Endothelial cell of umbilical vein (primary cell): Measurements from ENCODE around the gene KRTAP10-6. TPM values are rescaled to one million over a fixed set of nuclear protein-coding genes. Genes with fewer than 3 reads are reported as not detected.

Experiments used
- BruUV-seq: library from RNA; stranded (reverse); fragments of 400-500 nt; replicated peaks from 2 replicates; lab custom pipeline; 2021; lab: Mats Ljungman, UMichigan
- CTCF ChIA-PET: fragments of 300-600, 350-600 bp; sonication (Branson Sonifier 250); formaldehyde crosslinking; loops from one replicate; lab custom pipeline; 2021; ENCODE audit warnings: antibody characterized with exemption, inconsistent platforms; lab: Charles Lee
- POLR2A ChIA-PET: fragments of 300-600, 350-600 bp; sonication (Branson Sonifier 250); formaldehyde crosslinking; loops from one replicate; lab custom pipeline; 2021; ENCODE audit warnings: antibody characterized with exemption, inconsistent platforms; lab: Charles Lee
- DNase-seq: peaks from one replicate; pipeline ENCODE4 v3.0.0-alpha.2; 2011; ENCODE audit warnings: low read depth, low spot score
- FAIRE-seq: peaks from 2 replicates; lab custom pipeline; 2011; peaks lifted over from hg19 to GRCh38; lab: Jason Lieb, UNC
- H2AFZ ChIP-seq: 2 replicates; pipeline ENCODE4 v1.6.0; 2012; ENCODE audit warnings: low read depth, low read length, control low read depth, inconsistent platforms
- H3K27ac ChIP-seq: 2 replicates; pipeline ENCODE4 v1.5.1; 2011; ENCODE audit warnings: low read depth, mild to moderate bottlenecking, control low read depth, low read length, moderate library complexity; ENCODE audit not compliant: insufficient read depth
- H3K27me3 ChIP-seq, 2 experiments: 2 replicates each; pipeline versions ENCODE4 v1.6.0 to v1.6.1; 2011; ENCODE audit warnings: low read length in 2 of 2, mixed read lengths in 1 of 2; ENCODE audit not compliant: control insufficient read depth in 2 of 2, insufficient read depth in 2 of 2
- H3K36me3 ChIP-seq, 2 experiments: 2 replicates in 1 of 2; 3 replicates in 1 of 2; pipeline ENCODE4 v1.5.1; 2011; ENCODE audit warnings: low read length in 2 of 2, mild to moderate bottlenecking in 1 of 2, moderate library complexity in 1 of 2; ENCODE audit not compliant: control insufficient read depth in 2 of 2, insufficient read depth in 2 of 2; ENCODE audit errors: extremely low read depth in 1 of 2
- H3K4me1 ChIP-seq: 3 replicates; pipeline ENCODE4 v1.5.1; 2011; ENCODE audit warnings: mild to moderate bottlenecking, low read length; ENCODE audit not compliant: control insufficient read depth, insufficient read depth; ENCODE audit errors: extremely low read depth
- H3K4me2 ChIP-seq: 2 replicates; pipeline ENCODE4 v1.6.1; 2011; ENCODE audit warnings: low read length, control low read depth, mixed read lengths; ENCODE audit not compliant: insufficient read depth
- H3K4me3 ChIP-seq, 3 experiments: fragments of 200-600 bp in 1 of 3; sonication (generic), shearing (Covaris generic) in 1 of 3; replicated peaks in 1 of 3; 2 replicates each; pipeline ENCODE4 v1.5.1; 2011 to 2016; ENCODE audit warnings: control low read depth in 3 of 3, low read length in 3 of 3, mild to moderate bottlenecking in 2 of 3, inconsistent platforms in 1 of 3, low read depth in 1 of 3, moderate library complexity in 1 of 3; ENCODE audit not compliant: insufficient read depth in 1 of 3
- H3K79me2 ChIP-seq: 2 replicates; pipeline ENCODE4 v1.6.0; 2012; ENCODE audit warnings: low read length, inconsistent platforms; ENCODE audit not compliant: control insufficient read depth, insufficient read depth
- H3K9ac ChIP-seq: replicated peaks from 2 replicates; pipeline ENCODE3; 2011; ENCODE audit warnings: low read length, control low read depth; ENCODE audit not compliant: insufficient read depth; ENCODE audit errors: extremely low read depth
- H3K9me1 ChIP-seq: replicated peaks from 3 replicates; pipeline ENCODE4 v1.6.0; 2011; ENCODE audit warnings: mild to moderate bottlenecking, low read length; ENCODE audit not compliant: control insufficient read depth, insufficient read depth; ENCODE audit errors: extremely low read depth
- H3K9me3 ChIP-seq: replicated peaks from 2 replicates; pipeline ENCODE4 v1.5.1; 2012; ENCODE audit warnings: low read length, inconsistent platforms; ENCODE audit not compliant: control insufficient read depth, insufficient read depth
- H4K20me1 ChIP-seq: replicated peaks from 2 replicates; pipeline ENCODE3; 2011; ENCODE audit warnings: mild to moderate bottlenecking, low read length; ENCODE audit not compliant: control insufficient read depth, insufficient read depth; ENCODE audit errors: extremely low read depth
- EZH2 ChIP-seq: IDR thresholded peaks from 2 replicates; pipeline ENCODE4 v1.6.1; 2012; ENCODE audit warnings: borderline replicate concordance, low read depth, mild to moderate bottlenecking, moderate library complexity, low read length, inconsistent platforms; ENCODE audit not compliant: severe bottlenecking
- GATA2 ChIP-seq: IDR thresholded peaks from 2 replicates; pipeline ENCODE4 v1.7.0; 2011; ENCODE audit warnings: low read depth, mild to moderate bottlenecking, moderate library complexity, mixed read lengths, low read length; ENCODE audit not compliant: insufficient read length, insufficient read depth
- JUN ChIP-seq: IDR thresholded peaks from 2 replicates; pipeline ENCODE4 v1.6.1; 2011; ENCODE audit warnings: borderline replicate concordance, low read depth; ENCODE audit not compliant: insufficient read length, insufficient read depth
- MYC ChIP-seq: IDR thresholded peaks from one replicate; pipeline ENCODE4 v1.6.1; 2011; ENCODE audit warnings: mild to moderate bottlenecking, low read depth, low read length
- POLR2A ChIP-seq: IDR thresholded peaks from 2 replicates; pipeline ENCODE4 v1.6.1; 2012; ENCODE audit warnings: low read depth, mild to moderate bottlenecking, control low read depth, low read length
- dilution Hi-C: fragments of 300-500 bp; cut with MboI; formaldehyde crosslinking; loops from one replicate; pipeline ENCODE4 v1.15.0; 2019; ENCODE audit warnings: low sequenced_read_pairs; ENCODE audit not compliant: extremely low pct_ligation_motif_present
- intact Hi-C: fragments of 100-400 bp; cut with micrococcal nuclease; formaldehyde crosslinking; loops from one replicate; pipeline ENCODE4 v1.10.0; 2022
- polyA plus RNA-seq, 4 experiments: library from polyadenylated mRNA; depleted of rRNA in 3 of 4; stranded (reverse) in 3 of 4; unstranded in 1 of 4; fragments of >200 nt; gene quantifications; 2 replicates each; pipeline versions ENCODE4 v1.2.1 to v1.2.3, GENCODE V29; 2011 to 2012; ENCODE audit warnings: missing spikeins in 1 of 4
- total RNA-seq: library from RNA; stranded (reverse); gene quantifications from 2 replicates; pipeline ENCODE4 v1.2.3, GENCODE V29; 2021
- TF ChIP-seq, protein P1 (sequence below), 2 donors: IDR thresholded peaks; 1 replicate in 1 of 2; 2 replicates in 1 of 2; pipeline ENCODE4 v1.5.1; 2011; ENCODE audit warnings: low read length in 2 of 2, mild to moderate bottlenecking in 2 of 2, moderate library complexity in 2 of 2, control low read depth in 1 of 2, inconsistent platforms in 1 of 2, low read depth in 1 of 2; ENCODE audit not compliant: insufficient read depth in 1 of 2; ENCODE audit errors: extremely low read depth in 1 of 2

Gene KRTAP10-6
- total and polyA plus RNA-seq, 2 donors (not counting 3 experiments of a cell fraction or from before 2014, with no cell fraction given) = not detected

DNA sequence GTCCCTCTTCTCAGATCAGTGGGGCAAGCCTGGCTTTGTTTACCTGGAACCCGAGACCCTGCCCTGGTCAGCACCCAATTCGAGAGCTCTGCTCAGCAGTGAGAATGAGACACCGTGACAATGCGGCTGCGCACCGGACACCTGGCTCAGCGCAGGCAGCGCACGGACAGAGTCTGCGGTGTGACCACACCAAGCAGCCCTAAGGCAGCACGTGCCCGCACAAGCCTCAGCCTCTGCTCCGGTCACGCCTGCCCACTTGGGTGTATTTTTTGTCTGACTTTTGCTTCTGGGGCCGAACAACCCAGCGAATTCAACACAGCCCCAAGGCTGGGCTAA is 24.3 kb upstream of the KRTAP10-6 start:
- POLR2A ChIA-PET = no interaction called here
- H3K4me2 ChIP-seq = no peak overlapping the region
- no peak overlapping the region for H3K4me3 ChIP-seq
- intact Hi-C loops = no loop called here
- TF ChIP-seq GATA2 (no peak), POLR2A (no peak), EZH2 (no peak), MYC (no peak), JUN (no peak)
- H3K9me1 ChIP-seq = no peaks in the 10 kb centered on the region
- CTCF ChIA-PET = no interaction called here
- no peaks in the 10 kb centered on the region for H3K36me3 ChIP-seq
- H3K9me3 ChIP-seq = peaks cover 4% of the 10 kb centered on the region
- FAIRE-seq (no peak), DNase-seq (no peak)
- BruUV-seq = no TSS peak
- no peak overlapping the region for H3K9ac ChIP-seq
- dilution Hi-C loops = no loop called here
- no peak overlapping the region for H2AFZ ChIP-seq
- no peaks in the 10 kb centered on the region for H4K20me1 ChIP-seq
- H3K79me2 ChIP-seq = no peaks in the 10 kb centered on the region
- H3K27ac ChIP-seq = no peak overlapping the region
- H3K4me1 ChIP-seq = no peaks in the 10 kb centered on the region
- no peaks in the 10 kb centered on the region for H3K27me3 ChIP-seq

DNA sequence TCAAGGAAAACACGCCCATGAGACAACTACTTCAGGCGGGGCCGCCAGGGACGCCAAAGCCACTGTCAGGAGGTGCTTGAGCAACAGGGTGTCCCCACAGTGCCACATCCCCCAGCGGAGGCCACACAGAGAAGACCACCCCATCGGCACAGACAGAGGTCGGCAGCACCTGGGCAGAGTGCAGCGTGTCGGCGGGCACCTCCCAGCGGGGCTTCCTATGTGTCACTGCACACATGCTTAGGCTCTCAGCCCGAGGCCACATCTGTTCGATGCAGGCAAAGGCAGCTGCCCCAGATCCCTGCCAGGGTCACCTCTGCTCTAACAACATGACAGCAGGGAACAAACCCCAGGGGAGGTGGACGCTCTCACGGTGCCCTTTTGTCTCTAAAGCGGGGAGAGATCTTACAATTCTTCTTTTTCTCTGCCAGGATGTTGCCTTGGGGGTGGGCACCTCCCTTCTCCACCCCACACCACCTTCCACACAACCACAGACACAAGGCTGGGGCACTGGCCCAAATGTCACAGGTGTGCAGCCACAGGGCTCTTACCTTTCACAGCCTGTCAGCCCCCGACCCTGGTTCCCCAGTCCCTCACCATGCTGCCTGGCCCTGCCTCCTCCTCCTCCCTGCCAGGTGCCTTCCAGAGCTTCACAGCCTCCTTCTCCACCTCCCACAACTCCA is 23.7 kb upstream of the KRTAP10-6 start:
- no TSS peak for BruUV-seq
- dilution Hi-C loops (no loop called here), intact Hi-C loops (no loop called here)
- ChIA-PET POLR2A (no interaction called here), CTCF (no interaction called here)
- H3K9ac ChIP-seq = no peak overlapping the region
- H3K9me1 ChIP-seq = no peaks in the 10 kb centered on the region
- DNase-seq (no peak), FAIRE-seq (no peak)
- H3K27ac ChIP-seq = no peak overlapping the region
- H2AFZ ChIP-seq = no peak overlapping the region
- no peaks in the 10 kb centered on the region for H3K36me3 ChIP-seq
- no peaks in the 10 kb centered on the region for H4K20me1 ChIP-seq
- H3K27me3 ChIP-seq = no peaks in the 10 kb centered on the region
- H3K4me3 ChIP-seq = no peak overlapping the region
- peaks cover 5% of the 10 kb centered on the region for H3K9me3 ChIP-seq
- no peak overlapping the region for H3K4me2 ChIP-seq
- TF ChIP-seq EZH2 (no peak), MYC (no peak), POLR2A (no peak)
- TF ChIP-seq, protein P1, sequence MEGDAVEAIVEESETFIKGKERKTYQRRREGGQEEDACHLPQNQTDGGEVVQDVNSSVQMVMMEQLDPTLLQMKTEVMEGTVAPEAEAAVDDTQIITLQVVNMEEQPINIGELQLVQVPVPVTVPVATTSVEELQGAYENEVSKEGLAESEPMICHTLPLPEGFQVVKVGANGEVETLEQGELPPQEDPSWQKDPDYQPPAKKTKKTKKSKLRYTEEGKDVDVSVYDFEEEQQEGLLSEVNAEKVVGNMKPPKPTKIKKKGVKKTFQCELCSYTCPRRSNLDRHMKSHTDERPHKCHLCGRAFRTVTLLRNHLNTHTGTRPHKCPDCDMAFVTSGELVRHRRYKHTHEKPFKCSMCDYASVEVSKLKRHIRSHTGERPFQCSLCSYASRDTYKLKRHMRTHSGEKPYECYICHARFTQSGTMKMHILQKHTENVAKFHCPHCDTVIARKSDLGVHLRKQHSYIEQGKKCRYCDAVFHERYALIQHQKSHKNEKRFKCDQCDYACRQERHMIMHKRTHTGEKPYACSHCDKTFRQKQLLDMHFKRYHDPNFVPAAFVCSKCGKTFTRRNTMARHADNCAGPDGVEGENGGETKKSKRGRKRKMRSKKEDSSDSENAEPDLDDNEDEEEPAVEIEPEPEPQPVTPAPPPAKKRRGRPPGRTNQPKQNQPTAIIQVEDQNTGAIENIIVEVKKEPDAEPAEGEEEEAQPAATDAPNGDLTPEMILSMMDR (IDR thresholded peaks at IDR 0.05; ENCODE audit: extremely low read depth in 1 of 2, insufficient read depth in 1 of 2, low read depth in 1 of 2, low read length in 2 of 2) = no peak
- H3K4me1 ChIP-seq = no peaks in the 10 kb centered on the region
- no peaks in the 10 kb centered on the region for H3K79me2 ChIP-seq
